GM18868 (cell line): ENCODE data around the gene CCDC66.
"Not testable (repeated sequence)": the region's sequence is repeated elsewhere in the genome, so short reads cannot be mapped to it uniquely, and the experiment has no call there.

Experiments
- ATAC-seq: cut with Tn5 transposase; IDR thresholded peaks from one replicate; pipeline ENCODE4 v1.9.1; 2021; ENCODE audit warnings: mild to moderate bottlenecking, moderate library complexity; ENCODE audit not compliant: unreplicated experiment

Gene CCDC66

DNA sequence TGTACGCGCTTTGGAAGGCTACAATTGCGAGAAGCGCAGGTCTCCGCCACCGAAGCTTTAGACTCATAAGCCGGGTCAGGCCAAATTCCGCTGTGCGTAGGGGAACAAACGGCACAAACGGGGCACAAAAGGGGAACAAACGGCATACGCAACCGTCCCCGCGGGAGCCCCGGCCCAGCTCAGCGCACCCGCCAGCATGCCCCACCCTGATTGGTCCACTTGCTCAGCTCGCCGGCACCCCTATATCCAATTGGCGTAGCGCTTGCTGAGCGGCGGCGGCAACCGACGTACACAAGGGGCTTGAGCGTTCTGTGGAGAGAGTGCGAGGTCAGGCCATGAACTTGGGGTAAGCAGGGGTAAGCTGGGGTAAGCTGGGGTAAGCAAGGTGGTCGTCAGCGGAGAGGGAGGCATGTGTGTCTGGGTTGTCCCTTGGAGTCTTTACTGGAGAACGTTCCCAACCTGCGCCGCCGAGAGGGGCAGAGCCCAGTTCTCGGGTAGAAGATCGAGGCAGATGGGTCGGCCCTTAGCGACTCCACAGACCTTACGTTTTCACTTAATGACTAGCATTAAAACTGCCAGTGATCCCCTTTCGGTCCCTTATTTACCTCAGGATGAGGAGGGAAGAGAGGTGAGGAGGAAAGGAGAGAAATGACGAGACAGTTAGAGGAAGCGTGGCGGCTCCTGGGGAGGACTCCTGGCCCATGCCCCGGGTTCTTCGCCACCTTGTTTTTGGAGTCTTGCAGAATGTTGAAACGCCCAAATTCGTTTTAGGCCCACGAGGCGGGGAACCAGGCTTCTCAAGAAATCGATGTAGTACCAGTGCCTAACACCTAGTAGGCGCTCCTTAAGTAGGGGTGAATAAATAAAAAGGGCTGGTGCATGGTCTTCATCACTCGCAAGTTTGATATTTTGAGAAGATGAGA, at the start of gene CCDC66:
Gene CCDC66 (plus strand): TSS at position 268 of the 923 bp plus-strand sequence. CDS start 68 bp downstream, at position 336.
- peak; percentile 100 for ATAC-seq

DNA sequence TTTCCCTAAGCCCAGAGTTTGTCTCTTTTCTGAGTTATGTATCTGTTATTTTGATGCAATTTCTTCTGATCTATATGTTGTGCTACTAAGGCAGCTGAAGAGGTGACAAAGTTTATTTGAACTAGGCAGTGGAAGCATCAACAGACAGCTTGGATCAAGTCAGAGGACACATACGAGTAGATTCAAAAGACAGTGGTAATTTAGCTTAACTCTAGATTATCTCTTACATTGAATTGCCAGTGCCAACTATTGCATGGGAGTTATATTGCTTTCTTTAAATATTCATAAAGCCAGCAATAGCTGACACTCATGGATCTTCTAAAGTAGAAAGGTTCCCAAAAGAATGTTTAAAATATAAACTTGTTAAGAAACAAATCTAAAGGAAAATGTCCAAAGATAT, 37.3 kb upstream of the CCDC66 start:
- no peak for ATAC-seq

DNA sequence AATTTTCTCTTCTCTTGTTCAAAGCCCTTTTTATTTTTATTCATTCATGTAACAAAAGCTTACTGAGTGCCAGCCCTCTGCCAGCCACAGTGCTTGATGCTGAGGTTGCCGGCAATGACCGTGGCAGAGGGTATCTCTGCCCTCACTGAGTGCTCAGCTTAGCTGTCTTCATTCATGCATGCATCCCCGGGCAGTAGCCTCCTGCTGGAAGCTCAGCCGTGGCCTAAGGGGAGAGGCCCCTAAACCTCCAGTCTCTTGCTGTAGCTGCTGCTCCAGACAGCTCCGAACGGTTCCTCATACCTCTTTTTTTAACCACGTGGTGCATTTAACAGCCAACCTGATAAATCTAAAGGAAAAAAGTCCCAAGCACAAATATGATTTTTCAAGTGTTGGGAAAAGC, 34.6 kb upstream of the CCDC66 start:
- ATAC-seq, result no peak

DNA sequence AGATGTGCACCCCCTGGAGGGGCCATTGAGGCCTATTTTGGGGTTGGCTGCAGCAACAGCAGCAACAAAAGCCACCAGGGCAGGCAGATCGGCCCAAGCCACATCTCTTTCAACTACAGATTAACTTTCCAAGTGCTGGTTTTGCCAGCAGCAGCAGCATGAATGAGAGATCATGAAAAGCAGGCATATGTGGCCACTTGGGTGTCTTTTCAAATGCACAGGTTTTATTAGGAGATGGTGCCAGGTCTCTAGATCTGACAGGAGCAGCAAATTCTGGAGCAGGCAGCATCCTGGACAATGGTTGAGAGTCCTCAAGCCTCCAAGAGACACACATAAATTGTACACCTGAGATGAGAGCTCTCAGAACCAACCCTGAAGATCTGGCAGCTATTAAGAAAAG, 31.7 kb upstream of the CCDC66 start:
- ATAC-seq, result no peak

DNA sequence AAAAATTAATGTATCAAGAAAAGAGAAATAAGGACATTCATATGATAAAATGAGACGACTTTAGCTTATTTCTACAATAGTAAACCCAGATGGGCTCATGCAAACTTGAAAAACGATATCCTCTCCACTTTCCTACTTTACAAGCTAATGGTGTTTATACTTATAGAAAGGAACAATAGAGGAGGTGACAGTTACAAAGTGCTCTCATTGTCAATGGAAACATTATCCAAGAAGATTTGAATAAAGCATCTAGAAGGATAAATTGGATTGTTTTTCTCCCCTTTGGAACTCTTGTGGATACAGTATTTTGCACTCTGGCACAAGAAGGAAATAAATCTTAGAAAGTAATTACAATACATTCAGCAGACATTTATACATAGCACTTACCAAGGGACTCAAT, 20.2 kb upstream of the CCDC66 start:
- no peak for ATAC-seq

DNA sequence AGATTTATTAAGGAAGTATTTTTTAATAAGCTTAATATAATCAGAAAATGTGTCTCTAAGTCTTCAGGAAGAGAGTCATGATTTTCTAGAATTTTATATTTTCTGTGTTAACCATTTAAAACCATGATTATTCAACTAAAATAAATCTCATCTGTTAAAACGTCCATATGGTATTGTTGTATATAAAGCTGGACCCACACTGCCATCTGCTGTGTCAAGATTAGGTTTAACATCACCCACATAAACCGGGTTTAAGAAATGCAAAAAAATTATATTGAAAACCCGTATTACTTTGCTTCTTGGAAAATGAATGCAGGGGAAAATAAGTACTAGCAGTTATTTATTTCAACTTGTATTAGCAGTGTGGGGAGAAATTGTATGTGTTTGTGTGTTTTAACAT, 9.5 kb upstream of the CCDC66 start:
- ATAC-seq, result no peak

DNA sequence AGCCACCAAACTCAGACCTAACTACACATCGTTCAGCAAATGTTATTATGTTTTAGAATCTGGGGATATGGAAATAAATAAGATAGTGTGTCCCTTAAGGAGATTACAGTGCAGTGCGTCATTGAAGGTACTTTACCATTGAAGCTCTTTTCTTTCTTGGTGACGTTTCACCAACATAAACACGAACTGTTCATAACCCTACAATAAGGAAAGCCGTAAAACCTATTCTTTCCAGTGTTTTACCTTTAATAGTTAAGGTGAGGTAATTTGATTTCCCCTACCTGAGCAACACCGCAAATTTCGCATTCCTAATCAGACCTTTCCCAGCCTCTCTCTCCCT, 826 bp downstream of the CCDC66 start:
- peak; percentile 3 for ATAC-seq

DNA sequence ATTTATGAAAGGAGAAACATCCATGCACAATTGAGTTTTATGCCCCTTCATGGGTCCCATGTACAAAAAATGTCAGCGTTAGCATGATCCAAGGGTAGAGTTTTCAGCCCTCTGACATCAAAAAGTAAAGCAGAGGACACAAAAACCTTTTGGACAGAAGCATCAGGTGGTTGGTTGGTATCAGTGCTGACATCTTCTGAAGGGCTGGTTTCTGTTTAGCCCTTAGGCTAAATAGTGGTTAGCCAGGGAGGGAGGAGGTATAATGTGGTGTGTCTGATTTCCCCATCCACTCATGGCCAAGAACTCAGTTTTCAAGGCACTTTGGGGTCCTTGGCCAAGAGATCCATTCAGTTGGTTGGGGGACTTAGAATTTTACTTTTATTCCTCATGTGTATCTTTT, 16.5 kb downstream of the CCDC66 start:
- no peak for ATAC-seq

DNA sequence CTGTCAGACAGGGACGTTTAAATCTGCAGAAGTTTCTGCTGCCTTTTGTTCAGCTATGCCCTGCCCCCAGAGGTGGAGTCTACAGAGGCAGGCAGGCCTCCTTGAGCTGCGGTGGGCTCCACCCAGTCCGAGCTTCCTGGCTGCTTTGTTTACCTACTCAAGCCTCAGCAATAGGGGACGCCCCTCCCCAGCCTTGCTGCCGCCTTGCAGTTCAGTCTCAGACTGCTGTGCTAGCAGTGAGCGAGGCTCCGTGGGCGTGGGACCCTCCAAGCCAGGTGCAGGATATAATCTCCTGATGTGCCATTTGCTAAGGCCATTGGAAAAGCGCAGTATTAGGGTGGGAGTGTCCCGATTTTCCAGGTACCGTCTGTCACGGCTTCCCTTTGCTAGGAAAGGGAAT, 25.0 kb downstream of the CCDC66 start:
- not testable (repeated sequence) for ATAC-seq

DNA sequence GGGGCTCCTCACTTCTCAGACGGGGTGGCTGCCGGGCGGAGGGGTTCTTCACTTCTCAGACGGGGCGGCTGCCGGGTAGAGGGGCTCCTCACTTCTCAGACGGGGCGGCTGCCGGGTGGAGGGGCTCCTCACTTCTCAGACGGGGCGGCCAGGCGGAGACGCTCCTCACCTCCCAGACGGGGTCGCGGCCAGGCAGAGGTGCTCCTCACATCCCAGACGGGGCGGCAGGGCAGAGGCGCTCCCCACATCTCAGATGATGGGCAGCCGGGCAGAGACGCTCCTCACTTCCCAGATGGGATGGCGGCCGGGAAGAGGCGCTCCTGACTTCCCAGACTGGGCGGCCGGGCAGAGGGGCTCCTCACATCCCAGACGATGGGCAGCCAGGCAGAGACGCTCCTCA, 27.3 kb downstream of the CCDC66 start:
- ATAC-seq, result not testable (repeated sequence)

DNA sequence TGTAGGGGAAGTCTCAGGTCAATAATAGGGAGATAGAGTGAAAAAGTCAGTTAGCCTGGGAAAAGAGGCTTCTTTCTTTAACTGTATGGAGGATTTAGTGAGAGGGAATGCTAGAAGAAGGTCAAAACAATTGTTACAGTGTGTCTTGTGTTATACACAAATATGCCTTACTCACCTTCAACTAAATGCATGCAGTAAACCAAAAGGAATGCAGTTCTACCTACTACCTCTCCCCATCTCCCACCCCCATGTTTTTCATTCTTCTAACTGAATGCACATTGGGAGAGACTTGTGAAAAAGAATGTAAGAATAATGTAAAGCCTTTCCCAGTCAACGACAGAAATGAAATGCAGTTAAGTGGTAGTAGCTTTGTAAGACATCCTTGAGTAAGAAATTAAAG, 33.8 kb downstream of the CCDC66 start:
- no peak for ATAC-seq

DNA sequence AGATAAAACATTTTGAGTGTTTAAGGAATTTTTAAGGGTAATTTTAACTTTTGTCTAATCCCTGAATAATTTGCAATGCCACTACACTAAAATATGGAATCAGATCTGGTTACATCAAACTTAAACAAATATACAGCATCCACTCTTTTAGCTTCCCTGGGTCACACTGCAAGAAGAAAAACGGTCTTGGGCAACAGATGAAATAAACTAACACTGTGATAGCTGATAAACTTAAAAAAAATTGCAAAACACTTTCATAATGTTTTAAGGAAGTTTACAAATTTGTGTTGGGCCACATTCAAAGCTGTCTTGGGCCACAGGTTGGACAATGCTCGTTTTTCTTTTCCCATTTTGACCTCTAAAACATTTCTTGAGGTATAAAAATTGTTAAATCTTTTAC, 34.3 kb downstream of the CCDC66 start:
- ATAC-seq, result no peak

DNA sequence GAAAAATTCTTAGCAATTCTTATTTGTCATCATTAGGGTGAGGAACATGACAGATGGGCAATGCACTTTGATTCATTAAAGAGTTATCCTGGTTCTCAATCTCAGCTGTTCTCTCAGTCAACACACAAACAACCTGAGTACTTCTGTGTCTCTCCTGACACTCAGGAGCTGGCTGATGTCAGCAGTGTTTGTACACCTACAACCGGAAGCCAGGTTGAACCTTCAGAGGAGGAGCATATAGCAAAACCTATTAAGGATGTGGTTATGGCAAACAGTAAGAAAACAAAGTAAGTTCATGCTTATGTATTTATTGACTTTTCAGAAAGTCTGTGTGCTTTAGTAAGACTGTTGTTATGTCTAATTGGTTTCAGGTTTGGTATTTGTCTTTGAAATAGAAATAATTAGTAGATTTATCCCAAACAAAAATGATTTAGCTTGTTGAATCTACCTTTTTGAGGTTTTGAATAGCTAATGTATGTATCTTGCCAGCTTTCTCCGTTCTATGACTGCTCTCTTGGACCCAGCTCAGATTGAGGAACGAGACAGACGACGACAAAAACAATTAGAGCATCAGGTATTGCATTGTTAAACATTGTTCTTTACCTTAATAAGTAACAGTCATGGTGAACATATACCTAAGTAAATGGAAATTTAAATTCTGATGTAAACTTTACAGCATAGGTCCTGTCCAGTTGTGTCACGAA, 36.6 kb downstream of the CCDC66 start:
- no peak for ATAC-seq

DNA sequence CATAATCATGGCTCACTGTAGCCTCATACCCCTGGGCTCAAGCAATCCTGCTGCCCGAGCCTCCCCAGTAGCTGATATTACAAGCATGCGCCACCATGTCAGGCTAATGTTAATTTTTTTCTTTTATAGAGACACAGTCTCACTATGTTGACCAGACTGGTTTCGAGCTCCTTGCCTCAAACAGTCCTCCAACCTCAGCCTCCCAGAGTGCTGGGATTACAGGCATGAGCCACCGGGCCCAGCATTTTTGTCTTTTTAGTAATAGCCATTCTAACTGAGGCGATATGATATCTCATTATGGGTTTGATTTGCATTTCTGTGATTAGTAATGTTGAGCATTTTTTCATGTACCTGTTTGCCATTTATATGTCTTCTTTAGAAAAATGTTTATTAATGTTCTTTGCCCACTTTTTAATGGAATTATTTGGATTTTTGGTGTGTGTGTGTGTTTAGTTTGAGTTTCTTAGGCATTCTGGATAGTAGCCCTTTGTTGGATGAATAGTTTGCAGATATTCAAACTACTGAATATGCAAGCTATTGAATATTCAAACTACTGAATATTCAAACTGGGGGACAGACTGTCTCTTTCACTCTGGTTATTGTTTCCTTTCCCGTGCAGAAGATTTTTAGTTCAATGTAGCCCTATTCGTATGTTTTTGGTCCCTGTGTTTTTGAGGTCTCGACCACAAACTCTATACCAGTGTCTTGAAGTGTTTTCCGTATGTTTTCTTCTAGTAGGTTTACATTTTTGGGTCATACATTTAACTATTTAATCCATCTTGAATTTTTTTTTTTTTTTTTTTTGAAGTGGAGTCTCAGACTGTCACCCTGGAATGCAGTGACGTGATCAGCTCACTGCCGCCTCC, 39.2 kb downstream of the CCDC66 start:
- no peak for ATAC-seq

DNA sequence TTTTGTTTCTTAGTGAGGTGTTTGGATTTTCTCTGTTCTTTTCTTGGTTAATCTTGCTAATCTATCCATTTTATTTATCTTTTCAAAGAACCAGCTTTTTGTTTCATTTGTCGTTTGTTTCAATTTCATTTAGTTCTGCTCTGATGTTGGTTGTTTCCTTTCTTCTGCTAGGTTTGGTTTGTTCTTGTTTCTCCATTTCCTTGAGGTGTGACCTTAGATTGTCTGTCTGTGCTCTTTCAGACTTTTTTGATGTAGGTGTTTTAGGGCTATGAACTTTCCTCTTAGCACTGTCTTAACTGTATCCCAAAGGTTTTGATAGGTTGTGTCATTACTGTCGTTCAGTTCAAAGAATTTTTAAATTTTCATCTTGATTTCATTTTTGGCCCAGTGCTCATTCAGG, 51.5 kb downstream of the CCDC66 start:
- not testable (repeated sequence) for ATAC-seq

DNA sequence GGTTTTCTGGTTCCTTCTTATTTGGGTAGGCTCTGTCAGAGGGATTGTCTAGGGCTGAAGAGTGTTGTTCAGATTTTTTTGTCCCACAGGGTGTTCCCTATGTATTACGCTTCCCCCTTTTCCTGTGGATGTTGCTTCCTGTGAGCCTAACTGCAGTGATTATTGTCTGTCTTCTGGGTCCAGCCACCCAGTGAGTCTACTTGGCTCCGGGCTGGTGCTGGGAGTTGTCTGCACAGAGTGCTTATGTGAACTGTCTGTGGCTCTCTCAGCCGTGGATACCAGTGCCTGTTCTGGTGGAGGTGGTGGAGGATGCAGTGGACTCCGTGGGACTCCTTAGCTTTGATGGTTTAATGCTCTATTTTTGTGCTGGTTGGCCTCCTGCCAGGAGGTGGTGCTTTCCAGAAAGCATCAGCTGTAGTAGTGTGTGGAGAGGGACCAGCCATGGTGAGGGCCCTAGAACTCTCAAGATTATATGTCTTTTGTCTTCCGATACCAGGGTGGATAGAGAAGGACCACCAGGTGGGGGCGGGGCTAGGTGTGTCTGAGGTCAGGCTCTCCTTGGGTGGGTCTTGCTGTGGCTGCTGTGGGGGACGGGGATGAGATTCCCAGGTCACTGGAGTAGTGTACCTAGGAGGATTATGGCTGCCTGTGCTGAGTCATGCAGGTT, 53.8 kb downstream of the CCDC66 start:
- no peak for ATAC-seq

DNA sequence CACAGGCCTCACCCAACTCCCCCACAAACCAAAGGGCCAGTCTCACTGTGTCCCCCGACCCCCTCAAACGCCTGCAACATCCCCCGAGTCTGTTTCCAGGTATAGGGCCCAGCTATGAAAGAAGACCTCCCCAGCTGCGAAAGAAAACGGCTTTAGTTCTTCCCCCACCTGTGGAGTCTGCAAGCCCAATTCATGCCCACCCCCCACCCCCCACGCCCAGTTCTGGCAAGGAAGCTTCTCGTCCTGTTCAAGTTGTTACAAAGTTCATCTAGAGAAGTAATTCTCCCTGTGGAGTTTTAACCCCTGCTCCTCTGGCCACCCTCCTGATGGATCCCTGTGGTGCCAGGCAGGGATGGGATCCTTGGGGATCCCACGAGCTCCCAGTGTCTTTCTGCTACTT, 54.4 kb downstream of the CCDC66 start:
- no peak for ATAC-seq

DNA sequence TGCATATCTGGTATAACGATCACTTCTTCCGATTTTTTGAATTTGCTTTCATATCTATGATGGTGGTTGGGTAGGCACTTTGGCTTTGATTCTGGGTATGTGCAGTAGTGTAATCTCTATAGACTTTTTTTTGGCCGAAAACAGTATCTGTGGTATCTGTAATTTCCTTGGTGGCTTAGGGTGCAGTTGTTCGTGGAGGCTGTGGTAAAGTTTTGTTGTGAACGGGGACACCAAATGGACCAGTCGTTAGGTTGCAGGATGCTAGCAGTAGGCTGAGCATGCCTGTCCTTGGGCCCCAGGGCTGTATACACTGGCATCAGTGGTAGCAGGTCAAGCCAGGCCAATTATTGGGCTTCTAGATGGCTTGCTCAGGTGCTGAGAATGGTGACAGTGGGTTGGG, 55.2 kb downstream of the CCDC66 start:
- no peak for ATAC-seq

DNA sequence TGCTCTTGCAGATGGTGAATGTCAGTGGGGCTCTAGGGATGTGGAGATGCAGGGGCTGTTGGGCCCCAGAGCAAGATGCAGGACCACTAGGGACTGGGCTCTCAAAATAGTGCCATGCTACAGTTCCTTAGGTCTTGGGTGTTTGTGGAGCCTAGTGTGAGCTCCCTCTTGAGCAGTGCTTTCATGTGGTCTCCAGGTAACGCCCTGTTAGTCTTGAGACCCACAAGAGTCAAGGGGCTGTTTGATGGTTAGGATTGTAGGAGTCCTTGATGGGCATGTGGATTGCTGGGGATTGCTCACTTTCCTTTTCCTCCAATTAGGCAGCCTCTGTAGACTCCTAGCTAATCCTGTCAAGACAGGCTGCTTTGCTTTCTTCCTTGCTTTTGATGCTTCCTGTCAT, 56.0 kb downstream of the CCDC66 start:
- no peak for ATAC-seq

DNA sequence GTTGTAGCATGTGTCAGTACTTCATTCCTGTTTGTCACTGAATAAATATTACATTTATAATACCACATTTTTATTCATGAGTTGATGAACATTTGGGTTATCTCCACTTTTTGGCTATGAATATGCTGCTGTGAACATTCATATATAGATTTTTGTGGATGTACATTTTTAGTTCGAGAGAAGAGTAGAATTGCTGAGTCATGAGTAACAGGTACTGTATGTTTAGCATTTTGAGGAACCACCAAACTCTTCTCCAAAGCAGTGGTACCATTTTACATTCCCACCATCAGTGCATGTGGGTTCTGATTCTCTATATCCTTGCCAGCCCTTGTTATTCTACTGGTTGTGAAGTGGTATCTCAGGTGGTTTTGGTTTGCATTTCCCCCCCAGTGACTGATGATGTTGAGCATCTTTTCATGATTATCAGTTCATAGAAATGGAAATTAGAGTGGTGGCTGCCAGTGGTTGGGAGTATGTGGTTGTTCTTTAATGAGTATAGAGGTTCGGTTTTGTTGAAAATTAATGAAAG, 59.6 kb downstream of the CCDC66 start:
- ATAC-seq, result no peak

DNA sequence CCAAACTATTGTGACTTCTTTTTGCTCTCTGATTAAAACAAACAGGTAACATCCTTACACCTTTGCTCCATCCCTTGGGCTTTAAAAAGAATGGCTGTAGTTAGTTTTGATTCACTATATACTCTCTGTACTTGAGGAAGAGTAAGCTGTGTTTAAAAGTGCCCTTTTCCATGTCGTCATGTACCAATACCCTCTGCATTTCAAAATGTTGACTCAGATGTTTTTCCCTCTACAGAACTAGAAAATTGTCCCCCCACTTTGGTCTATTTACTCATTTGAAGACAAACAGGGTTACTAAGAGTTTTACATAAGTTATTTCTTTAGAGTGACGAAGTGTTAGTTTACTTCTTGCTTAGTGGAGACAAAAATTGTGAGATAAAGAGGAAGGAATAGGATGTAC, 63.4 kb downstream of the CCDC66 start:
- no peak for ATAC-seq
